ENCODE results near the gene ARHGAP45.

The ARHGAP45 gene

GRCh38 chr19:1055028-1055425, 11.9 kb upstream of the ARHGAP45 start:
- no peak for DNase-seq (ENCODE audit: low read depth)

DNA sequence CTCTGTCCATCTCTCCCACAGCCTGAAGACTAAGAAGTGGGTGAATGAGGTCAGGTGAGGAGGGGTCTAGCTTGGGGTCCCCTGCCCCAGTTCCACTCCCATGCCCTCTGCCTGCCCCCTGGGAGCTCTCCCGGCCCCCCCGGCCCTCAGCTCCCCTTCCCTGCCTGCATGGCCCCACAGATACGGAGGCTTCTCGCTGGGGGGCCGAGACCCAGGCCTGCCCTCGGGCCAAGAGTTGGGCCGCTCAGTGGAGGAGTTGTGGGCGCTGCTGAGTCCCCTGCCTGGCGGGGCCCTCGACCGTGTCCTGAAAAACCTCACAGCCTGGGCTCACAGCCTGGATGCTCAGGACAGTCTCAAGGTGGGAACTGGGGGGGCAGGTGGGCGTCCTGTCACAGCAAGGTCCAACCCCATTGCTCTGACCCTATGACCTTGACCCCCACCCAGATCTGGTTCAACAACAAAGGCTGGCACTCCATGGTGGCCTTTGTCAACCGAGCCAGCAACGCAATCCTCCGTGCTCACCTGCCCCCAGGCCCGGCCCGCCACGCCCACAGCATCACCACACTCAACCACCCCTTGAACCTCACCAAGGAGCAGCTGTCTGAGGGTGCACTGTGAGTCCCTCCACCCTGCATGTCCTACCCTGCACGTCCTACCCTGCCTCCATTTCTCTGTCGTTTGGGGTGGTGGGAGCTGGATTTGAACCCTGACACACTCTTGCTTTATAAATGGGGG, 10.9 kb upstream of the ARHGAP45 start:
- DNase-seq (ENCODE audit: low read depth), result no peak

DNA sequence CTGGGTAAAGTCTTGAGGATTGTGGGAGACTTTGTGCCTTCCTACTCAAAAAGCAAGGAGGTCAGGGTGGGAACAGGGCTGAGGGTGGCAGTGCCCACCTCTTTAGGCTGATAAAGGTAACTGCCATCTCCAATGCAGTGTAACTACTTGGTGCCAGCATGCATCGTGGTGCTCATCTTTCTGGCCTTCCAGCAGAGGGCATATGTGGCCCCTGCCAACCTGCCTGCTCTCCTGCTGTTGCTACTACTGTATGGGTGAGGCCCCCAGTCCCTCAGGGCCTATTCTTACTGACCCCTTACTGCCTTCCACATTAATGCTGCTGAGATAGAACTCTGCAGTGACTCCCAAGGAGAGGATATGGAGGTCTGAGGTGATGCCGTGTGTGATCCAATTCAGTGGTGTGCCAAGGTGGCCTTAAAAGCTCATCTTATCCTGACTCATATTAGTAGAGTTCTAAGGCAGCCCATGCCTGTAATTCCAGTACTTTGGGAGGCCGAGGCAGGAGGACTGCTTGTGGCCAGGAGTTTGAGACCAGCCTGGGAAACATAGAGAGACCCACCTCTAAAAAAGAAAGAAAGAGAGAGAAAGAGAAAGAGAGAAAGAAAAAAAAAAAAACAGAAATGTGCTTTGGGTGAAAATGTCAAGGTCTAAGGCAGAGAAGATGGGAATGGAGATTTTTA, 9.7 kb upstream of the ARHGAP45 start:
- peak; percentile 76 for DNase-seq (ENCODE audit: low read depth)

- DNase-seq (ENCODE audit: low read depth), result no peak
These were observed 8.9 kb upstream of the ARHGAP45 start for GRCh38 chr19:1058112-1058511.

DNA sequence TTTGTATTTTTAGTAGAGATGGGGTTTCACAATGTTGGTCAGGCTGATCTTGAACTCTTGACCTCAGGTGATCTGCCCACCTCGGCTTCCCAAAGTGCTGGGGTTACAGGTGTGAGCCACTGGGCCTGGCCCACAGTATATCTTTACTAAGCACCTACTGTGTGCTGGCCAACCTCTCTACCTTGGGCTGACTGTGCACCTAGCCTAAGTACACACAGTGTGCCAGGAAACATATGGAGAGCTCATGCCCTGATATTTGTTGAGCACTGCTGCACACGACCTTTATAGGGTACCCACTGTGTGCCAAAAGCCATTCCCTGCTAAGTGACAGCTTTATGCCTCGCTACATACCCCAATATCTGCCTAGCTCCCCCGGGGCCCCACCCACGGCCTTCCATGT, 6.3 kb upstream of the ARHGAP45 start:
- DNase-seq (ENCODE audit: low read depth), result no peak

- DNase-seq (ENCODE audit: low read depth), result no peak
These were observed 5.0 kb upstream of the ARHGAP45 start for GRCh38 chr19:1061987-1062386.

GRCh38 chr19:1062387-1063029, 4.5 kb upstream of the ARHGAP45 start:
- no peak for DNase-seq (ENCODE audit: low read depth)

GRCh38 chr19:1063030-1063908, 3.7 kb upstream of the ARHGAP45 start:
- DNase-seq (ENCODE audit: low read depth), result no peak

- no peak for DNase-seq (ENCODE audit: low read depth)
These were observed 2.9 kb upstream of the ARHGAP45 start for GRCh38 chr19:1063909-1064660.

- DNase-seq (ENCODE audit: low read depth), result peak; percentile 58
These were observed 2.0 kb upstream of the ARHGAP45 start for GRCh38 chr19:1064661-1065605.

DNA sequence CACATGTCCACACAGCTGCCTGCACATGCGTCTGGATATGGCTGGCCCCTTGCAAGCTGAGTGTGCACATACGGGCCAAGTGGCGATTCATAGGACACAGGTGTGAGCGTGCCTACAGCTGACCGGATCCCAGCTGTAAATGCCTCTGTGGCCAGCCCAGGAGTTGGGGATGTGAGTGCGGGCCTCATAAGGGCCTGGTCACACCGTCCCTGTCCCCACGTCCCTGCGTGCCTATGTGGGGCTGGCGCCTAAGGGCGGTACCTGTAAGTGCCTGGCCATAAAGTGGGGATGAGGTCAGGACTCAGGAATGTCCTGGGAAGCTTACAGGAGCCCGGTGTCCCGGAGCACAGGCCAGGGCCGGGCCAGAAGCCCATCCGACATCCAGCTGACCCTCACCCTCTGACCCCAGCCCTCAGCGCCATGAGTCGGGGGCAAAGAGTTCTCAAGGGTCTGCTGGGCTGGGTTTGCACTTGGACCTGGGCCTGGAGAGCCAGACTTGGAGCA, 1.3 kb upstream of the ARHGAP45 start:
- DNase-seq (ENCODE audit: low read depth), result no peak

- no peak for DNase-seq (ENCODE audit: low read depth)
These were observed 668 bp upstream of the ARHGAP45 start for GRCh38 chr19:1066251-1066747.

GRCh38 chr19:1067341-1067957, 482 bp downstream of the ARHGAP45 start:
- DNase-seq (ENCODE audit: low read depth), result no peak

DNA sequence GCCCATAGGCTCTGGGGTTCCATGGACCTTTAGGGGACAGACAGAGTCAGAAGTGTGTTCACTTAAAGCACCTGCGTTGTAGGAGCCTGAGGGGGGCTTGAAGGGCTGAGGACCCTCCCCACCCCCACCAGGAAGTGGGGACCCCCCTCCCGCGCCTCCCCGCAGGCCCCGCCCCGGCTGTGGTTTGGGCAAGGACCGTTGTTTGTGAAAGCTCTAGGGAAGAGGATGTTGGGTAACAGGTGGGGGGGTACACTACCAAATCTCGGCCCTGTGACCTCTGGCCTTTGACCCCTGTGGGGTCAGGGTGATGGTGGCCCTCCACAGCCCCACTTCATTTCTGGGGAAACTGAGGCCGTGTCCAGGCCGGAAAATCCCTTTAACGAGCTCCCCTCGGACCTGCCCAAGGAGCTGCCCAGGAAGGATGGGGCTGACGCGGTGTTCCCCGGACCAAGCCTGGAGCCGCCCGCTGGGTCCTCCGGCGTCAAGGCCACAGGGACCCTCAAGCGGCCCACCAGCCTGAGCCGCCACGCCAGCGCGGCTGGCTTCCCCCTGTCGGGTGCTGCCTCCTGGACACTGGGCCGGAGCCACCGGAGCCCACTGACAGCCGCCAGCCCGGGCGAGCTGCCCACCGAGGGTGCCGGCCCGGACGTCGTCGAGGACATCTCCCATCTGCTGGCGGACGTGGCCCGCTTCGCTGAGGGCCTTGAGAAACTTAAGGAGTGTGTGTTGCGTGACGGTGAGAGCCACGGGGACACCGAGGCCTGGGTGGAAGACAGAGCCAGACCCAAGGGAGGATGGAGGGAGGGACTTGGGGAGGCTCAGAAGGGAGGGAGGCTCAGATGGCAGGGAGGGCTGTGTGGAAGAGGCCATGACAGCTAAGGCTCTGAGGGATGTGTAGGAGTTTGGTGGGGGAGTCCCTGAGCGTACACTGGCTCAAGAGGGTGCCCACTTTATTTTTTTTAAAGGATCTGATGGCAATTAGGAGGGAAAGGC, 1.3 kb downstream of the ARHGAP45 start:
- no peak for DNase-seq (ENCODE audit: low read depth)

DNA sequence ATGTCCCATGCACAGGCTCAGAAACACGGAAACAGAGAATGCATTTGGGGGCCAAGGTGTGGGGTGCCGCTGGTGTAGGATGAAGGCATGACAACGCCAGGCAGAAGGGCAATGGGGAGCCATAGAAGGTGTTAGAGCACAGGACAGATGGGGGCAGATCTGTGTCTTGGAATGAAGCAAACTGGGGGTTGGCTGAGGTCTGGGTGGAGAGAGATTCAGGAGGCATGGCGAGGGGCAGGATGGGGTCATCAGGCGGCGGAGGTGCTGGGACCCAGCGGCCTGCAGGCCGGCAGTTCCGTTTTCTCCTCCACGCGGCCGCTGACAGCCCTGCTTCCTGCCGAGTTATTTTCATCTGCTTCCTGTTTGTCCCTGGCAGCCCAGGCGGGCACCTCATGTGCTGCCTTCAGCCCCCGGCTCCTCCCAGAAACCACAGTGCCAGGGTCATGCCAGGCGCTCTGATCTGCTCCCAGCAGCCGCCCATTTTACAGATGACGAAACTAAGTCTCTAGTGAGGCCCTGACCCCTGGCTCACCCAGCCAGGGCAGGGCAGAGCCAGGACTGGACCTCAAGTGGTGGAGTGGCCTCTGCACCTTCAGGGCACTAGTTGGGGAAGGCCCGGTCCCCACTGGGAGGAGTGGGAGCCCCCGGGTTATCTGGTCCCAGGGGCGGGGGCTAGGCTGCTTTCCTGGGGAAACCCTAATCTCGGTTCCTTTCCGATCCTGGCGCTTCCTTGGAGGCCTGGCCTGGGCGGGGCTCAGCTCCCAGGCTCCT, 2.2 kb downstream of the ARHGAP45 start:
- no peak for DNase-seq (ENCODE audit: low read depth)

DNA sequence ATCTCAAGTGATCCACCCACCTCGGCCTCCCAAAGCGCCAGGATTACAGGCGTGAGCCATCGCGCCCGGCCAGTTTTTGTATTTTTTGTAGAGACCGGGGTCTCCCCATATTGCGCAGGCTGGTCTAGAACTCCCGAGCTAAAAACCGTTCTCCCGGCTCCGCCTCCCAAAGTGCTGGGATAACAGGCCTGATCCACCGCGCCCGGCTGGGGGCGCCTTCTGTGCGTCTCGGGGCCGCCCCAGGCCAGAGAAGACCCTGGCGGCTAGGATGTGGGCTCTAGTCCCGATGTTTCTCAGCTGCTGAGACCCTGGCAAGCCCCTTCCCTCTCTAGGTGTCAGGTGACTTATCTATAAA, 3.6 kb downstream of the ARHGAP45 start:
- no peak for DNase-seq (ENCODE audit: low read depth)

DNA sequence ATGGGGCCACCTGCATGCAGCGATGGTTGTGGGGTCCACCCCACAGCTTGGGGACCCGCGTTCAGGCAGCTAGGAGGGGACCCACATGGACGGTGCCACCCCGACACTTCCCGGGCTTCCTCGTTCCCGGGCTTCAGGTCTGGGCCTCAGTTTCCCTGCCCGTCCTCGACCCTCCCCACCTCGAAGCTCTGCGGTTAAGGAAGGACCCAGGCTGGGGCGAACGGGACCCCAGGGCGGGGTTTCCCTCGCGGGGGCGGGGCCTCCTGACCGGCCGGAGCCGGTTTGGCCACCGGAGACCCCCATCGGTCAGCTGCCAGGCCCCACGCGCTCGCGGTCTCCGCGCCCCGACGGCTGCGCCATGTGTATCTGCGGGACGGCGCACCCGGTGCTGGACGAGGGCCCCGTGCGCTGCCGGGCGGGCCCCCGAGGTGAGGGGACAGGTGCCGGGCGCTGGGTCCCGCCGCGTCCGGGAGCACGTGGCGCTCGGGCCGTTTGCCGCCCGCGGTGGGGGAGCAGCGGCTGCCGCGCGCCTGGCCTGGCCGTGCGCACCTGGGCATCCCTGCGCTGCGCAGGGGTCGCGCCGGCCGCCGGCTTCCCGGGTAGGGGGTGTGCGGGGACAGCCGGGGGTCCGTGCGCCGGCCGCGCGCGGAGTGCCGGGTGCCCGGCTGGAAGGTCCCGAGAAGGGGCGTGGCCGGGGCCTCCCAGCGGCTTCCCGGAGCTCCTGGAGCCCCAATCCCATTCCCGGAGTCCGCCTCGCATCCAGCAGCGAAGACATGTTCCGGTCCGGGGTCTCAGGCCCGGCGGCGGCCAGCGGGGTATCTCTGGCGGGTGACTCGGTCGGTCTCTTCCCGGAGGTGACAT, 4.2 kb downstream of the ARHGAP45 start:
- no peak for DNase-seq (ENCODE audit: low read depth)

Measured in amniotic epithelial cell (primary cell).